Trophoblast cell (in vitro differentiated cells and primary cell): ENCODE results near the gene PIK3R1.

Experiments
- DNase-seq, 2 donors: peaks; one replicate each; pipeline ENCODE4 v3.0.0-alpha.2; 2016
- H2AFZ ChIP-seq: 2 replicates; pipeline ENCODE4 v1.6.1; 2013; ENCODE audit warnings: low read length, moderate library complexity, mild to moderate bottlenecking; ENCODE audit not compliant: insufficient read depth, poor library complexity
- H2AK5ac ChIP-seq: 2 replicates; pipeline ENCODE4 v1.6.1; 2013; ENCODE audit warnings: mild to moderate bottlenecking, low read length
- H2BK120ac ChIP-seq: 2 replicates; pipeline ENCODE4 v1.6.1; 2013; ENCODE audit warnings: low read length, mild to moderate bottlenecking, moderate library complexity; ENCODE audit not compliant: insufficient read depth, poor library complexity
- H2BK12ac ChIP-seq: 2 replicates; pipeline ENCODE4 v1.6.1; 2013; ENCODE audit warnings: mild to moderate bottlenecking, low read length, moderate library complexity
- H2BK5ac ChIP-seq: 2 replicates; pipeline ENCODE4 v1.6.1; 2013; ENCODE audit warnings: low read length, low read depth, moderate library complexity, mild to moderate bottlenecking; ENCODE audit not compliant: poor library complexity
- H3K14ac ChIP-seq: 2 replicates; pipeline ENCODE4 v1.6.1; 2013; ENCODE audit warnings: mild to moderate bottlenecking, low read length
- H3K18ac ChIP-seq: 2 replicates; pipeline ENCODE4 v1.6.1; 2013; ENCODE audit warnings: mild to moderate bottlenecking, low read length
- H3K23ac ChIP-seq: 2 replicates; pipeline ENCODE4 v1.6.1; 2013; ENCODE audit warnings: low read length
- H3K27ac ChIP-seq: 2 replicates; pipeline ENCODE4 v1.5.1; 2013; ENCODE audit warnings: low read depth, mild to moderate bottlenecking, inconsistent platforms, low read length, moderate library complexity
- H3K27me3 ChIP-seq: 2 replicates; pipeline ENCODE4 v1.6.1; 2013; ENCODE audit warnings: inconsistent platforms, mild to moderate bottlenecking, low read length, moderate library complexity; ENCODE audit not compliant: insufficient read depth
- H3K36me3 ChIP-seq, 2 experiments: 1 replicate in 1 of 2; 2 replicates in 1 of 2; pipeline ENCODE4 v1.6.1; 2013; ENCODE audit warnings: low read length in 2 of 2, mild to moderate bottlenecking in 2 of 2, moderate library complexity in 1 of 2; ENCODE audit not compliant: insufficient read depth in 2 of 2, control insufficient read depth in 1 of 2
- H3K4ac ChIP-seq: 2 replicates; pipeline ENCODE4 v1.6.1; 2013; ENCODE audit warnings: low read depth, mild to moderate bottlenecking, low read length, moderate library complexity
- H3K4me1 ChIP-seq, 2 experiments: 1 replicate in 1 of 2; 2 replicates in 1 of 2; pipeline ENCODE4 v1.6.1; 2013; ENCODE audit warnings: low read length in 2 of 2, mild to moderate bottlenecking in 2 of 2, moderate library complexity in 1 of 2; ENCODE audit not compliant: insufficient read depth in 2 of 2, control insufficient read depth in 1 of 2
- H3K4me2 ChIP-seq: 2 replicates; pipeline ENCODE4 v1.6.1; 2013; ENCODE audit warnings: inconsistent platforms, mild to moderate bottlenecking, low read length, moderate library complexity
- H3K4me3 ChIP-seq: 2 replicates; pipeline ENCODE4 v1.5.1; 2013; ENCODE audit warnings: mild to moderate bottlenecking, low read depth, low read length, inconsistent platforms
- H3K79me1 ChIP-seq: one replicate; pipeline ENCODE4 v1.6.1; 2013; ENCODE audit warnings: low read length
- H3K79me2 ChIP-seq: 2 replicates; pipeline ENCODE4 v1.6.1; 2013; ENCODE audit warnings: low read length, mild to moderate bottlenecking; ENCODE audit not compliant: control insufficient read depth, insufficient read depth, poor library complexity
- H3K9ac ChIP-seq: 2 replicates; pipeline ENCODE4 v1.6.1; 2013; ENCODE audit warnings: mild to moderate bottlenecking, low read length
- H3K9me3 ChIP-seq: 2 replicates; pipeline ENCODE4 v1.6.1; 2013; ENCODE audit warnings: low read depth, mild to moderate bottlenecking, control low read depth, inconsistent platforms, low read length; ENCODE audit not compliant: insufficient read depth
- H4K12ac ChIP-seq: 2 replicates; pipeline ENCODE4 v1.6.1; 2013; ENCODE audit warnings: low read depth, mild to moderate bottlenecking, low read length, moderate library complexity
- H4K8ac ChIP-seq: 2 replicates; pipeline ENCODE4 v1.6.1; 2013; ENCODE audit warnings: low read depth, mild to moderate bottlenecking, low read length, moderate library complexity
- H4K91ac ChIP-seq: one replicate; pipeline ENCODE4 v1.6.1; 2013; ENCODE audit warnings: low read depth, mild to moderate bottlenecking, low read length, moderate library complexity
- WGBS: extraction: QIAGEN DNeasy Blood & Tissue Kit; methylation state at CpG from one replicate; pipeline ENCODE4 v1.1.7; 2013; ENCODE audit warnings: missing lambda C conversion rate; ENCODE audit not compliant: insufficient read length, insufficient coverage; ENCODE audit errors: extremely low coverage; 5-methylcytosine and 5-hydroxymethylcytosine counted together

PIK3R1 gene

DNA sequence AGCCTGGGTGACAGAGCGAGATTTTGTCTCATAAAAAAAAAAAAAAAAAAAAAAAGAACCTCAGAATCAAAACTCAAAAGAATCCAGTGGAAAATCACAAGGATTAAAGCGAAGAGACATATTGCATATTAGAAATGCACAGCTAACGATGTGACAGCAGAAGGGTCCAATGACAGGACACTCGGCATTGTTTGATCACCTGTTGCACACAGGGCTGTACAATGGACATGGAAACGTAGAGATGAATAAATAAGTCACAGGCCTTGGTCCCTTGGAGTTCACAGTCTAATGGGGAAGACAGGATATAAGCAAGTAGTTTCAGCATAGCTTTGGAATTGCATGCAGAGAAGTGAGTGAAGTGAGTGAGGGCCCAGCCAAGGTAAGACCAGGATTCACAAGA, 25.9 kb upstream of the PIK3R1 start:
- Histone ChIP-seq H3K9me3 (no peaks in the 10 kb centered on the region), H4K91ac (no peak overlapping the region), H2BK12ac (no peak overlapping the region), H2BK5ac (no peak overlapping the region), H3K4me1 (peaks cover 7 to 10% of the 10 kb centered on the region in 2 experiments), H2AK5ac (no peak overlapping the region), H4K8ac (no peak overlapping the region), H3K18ac (no peak overlapping the region), H3K79me1 (peaks cover 7% of the 10 kb centered on the region), H3K27me3 (no peaks in the 10 kb centered on the region), H3K23ac (no peak overlapping the region), H3K4me2 (no peak overlapping the region), H2AFZ (no peak overlapping the region), H3K4ac (no peak overlapping the region), H3K9ac (no peak overlapping the region), H3K79me2 (no peaks in the 10 kb centered on the region), H3K14ac (no peak overlapping the region), H2BK120ac (no peak overlapping the region), H3K4me3 (no peak overlapping the region), H4K12ac (no peak overlapping the region), H3K27ac (no peak overlapping the region), H3K36me3 (no peaks in the 10 kb centered on the region)
- no CpG with 5 or more reads among the region's 5 CpGs for WGBS
- no peak for DNase-seq

GRCh38 chr5:68190619-68191018, 24.9 kb upstream of the PIK3R1 start:
- Histone ChIP-seq H3K4me2 (no peak overlapping the region), H3K36me3 (no peaks in the 10 kb centered on the region), H3K79me2 (no peaks in the 10 kb centered on the region), H3K9ac (no peak overlapping the region), H2BK12ac (peak overlapping the region; percentile 80), H4K8ac (no peak overlapping the region), H3K4me3 (no peak overlapping the region), H3K27ac (no peak overlapping the region), H3K18ac (no peak overlapping the region), H3K79me1 (peaks cover 7% of the 10 kb centered on the region), H2BK120ac (no peak overlapping the region), H3K9me3 (no peaks in the 10 kb centered on the region), H3K4ac (no peak overlapping the region), H4K91ac (no peak overlapping the region), H2AFZ (no peak overlapping the region), H2AK5ac (no peak overlapping the region), H2BK5ac (no peak overlapping the region), H4K12ac (no peak overlapping the region), H3K14ac (no peak overlapping the region), H3K4me1 (peaks cover 7 to 10% of the 10 kb centered on the region in 2 experiments), H3K27me3 (no peaks in the 10 kb centered on the region), H3K23ac (no peak overlapping the region)
- WGBS = no CpG with 5 or more reads among the region's 4 CpGs
- no peak for DNase-seq

DNA sequence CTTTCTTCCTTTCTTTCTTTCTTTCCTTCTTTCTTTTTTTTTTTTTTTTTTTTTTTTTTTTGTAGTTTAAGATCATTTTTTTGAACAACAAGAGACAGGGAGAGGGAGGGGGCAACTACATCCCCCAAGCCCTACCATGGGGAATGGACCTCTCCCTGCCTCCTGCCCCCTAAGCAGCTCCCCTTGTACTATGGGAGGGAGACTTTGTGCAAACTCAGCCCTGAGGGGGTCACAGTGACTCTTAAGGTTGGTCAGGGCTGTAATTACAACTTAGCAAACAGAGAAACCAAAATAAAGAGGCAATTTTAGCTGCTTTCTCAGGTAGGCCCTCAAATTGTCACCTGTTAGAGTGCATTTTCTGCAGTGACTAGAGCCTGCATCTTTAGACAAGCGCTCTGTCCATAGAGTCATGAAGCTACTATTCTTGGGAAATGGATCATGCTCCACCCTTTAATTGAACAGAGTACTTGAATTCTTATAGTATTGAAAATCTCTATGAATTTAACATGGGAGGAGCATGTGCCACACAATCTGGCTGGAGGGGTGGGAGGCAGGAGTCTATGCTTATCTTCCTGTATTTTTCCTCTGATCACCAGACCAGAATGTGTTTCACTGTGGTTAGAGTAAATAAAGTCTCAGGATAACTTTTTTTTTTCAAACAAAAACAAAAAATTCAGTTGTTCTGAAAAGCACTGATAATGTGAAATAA, 24.3 kb upstream of the PIK3R1 start:
- Histone ChIP-seq H3K4ac (no peak overlapping the region), H4K12ac (no peak overlapping the region), H2BK5ac (no peak overlapping the region), H3K14ac (no peak overlapping the region), H2AK5ac (no peak overlapping the region), H2AFZ (no peak overlapping the region), H2BK120ac (no peak overlapping the region), H3K79me2 (no peaks in the 10 kb centered on the region), H3K27ac (no peak overlapping the region), H3K79me1 (peaks cover 7% of the 10 kb centered on the region), H3K9ac (no peak overlapping the region), H2BK12ac (no peak overlapping the region), H3K36me3 (no peaks in the 10 kb centered on the region), H3K23ac (no peak overlapping the region), H3K4me1 (peaks cover 7 to 10% of the 10 kb centered on the region in 2 experiments), H4K91ac (no peak overlapping the region), H3K27me3 (no peaks in the 10 kb centered on the region), H3K4me3 (no peak overlapping the region), H4K8ac (no peak overlapping the region), H3K4me2 (no peak overlapping the region), H3K9me3 (no peaks in the 10 kb centered on the region), H3K18ac (no peak overlapping the region)
- WGBS = no CpG with 5 or more reads among the region's 1 CpG
- no peak for DNase-seq

DNA sequence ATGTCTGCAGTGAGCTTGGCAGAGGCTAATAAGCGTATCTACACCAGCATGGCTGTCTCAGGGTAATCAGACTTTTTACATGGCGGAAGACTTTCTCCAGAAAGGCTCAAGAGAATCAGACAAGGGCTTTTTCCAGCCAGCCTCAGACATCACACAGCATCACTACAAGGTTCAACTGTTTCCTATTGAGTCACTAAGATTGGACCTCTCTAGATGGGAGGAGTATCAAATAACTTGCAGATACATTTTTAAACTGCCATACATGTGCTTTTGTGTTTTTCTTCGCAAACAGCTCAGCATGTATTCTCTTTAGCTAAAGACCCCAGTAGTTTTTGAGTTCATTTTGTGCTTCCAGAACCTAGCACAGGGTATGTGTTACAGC, 22.9 kb upstream of the PIK3R1 start:
- no CpG with 5 or more reads among the region's 3 CpGs for whole genome bisulfite sequencing

More for the DNA sequence above, 22.9 kb upstream of the PIK3R1 start:
- Histone ChIP-seq H3K36me3 (no peaks in the 10 kb centered on the region), H2BK12ac (peak overlapping the region; percentile 98), H3K4me2 (no peak overlapping the region), H3K23ac (no peak overlapping the region), H4K12ac (no peak overlapping the region), H3K18ac (peak overlapping the region; percentile 79), H2BK5ac (peak overlapping the region; percentile 69), H4K8ac (no peak overlapping the region), H3K4ac (peak overlapping the region; percentile 58), H2AFZ (no peak overlapping the region), H3K27ac (no peak overlapping the region), H3K79me1 (peaks cover 7% of the 10 kb centered on the region), H3K79me2 (no peaks in the 10 kb centered on the region), H3K4me3 (no peak overlapping the region), H4K91ac (peak overlapping the region; percentile 62), H3K4me1 (peaks cover 5 to 6% of the 10 kb centered on the region in 2 experiments), H3K14ac (peak overlapping the region; percentile 77), H3K9me3 (no peaks in the 10 kb centered on the region), H3K27me3 (no peaks in the 10 kb centered on the region), H2AK5ac (peak overlapping the region; percentile 47), H3K9ac (no peak overlapping the region), H2BK120ac (peak overlapping the region; percentile 91)
- no peak for DNase-seq
